A673 (cell line): ENCODE measurements around the gene VARS1.

Experiments
- EZH2 ChIP-seq: fragments of 200-600 bp; sonication (generic); IDR thresholded peaks from 2 replicates; pipeline ENCODE4 v1.6.1; 2017; ENCODE audit warnings: borderline replicate concordance, low read depth, mild to moderate bottlenecking, mixed read lengths, antibody characterized with exemption, low read length; ENCODE audit not compliant: poor library complexity, severe bottlenecking
- TF ChIP-seq, protein P1 (sequence below): fragments of 300-800, 200-600 bp; sonication (generic); conservative IDR thresholded peaks from 2 replicates; pipeline ENCODE4 v1.5.1; 2017; ENCODE audit warnings: low read depth, mild to moderate bottlenecking, antibody characterized with exemption, low read length, moderate library complexity, mixed read lengths

DNA sequence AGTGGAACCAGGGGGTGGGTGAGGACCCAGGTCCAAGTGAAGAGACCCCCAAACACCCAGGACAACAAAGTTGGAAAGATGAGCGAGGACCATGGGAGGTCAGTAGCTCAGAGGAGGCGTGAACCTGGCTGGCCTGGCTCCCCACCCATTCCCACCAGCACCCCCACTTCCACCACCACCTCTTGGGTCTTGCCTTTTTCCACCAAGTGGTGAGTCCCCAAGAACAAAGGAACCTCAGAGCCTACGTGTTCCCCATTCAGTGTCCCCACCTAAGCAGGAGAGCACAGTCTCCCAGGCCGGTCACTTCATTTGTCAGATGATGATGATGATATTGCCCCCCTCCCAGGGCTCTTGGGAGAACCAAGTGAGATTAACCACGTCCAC lies 17.9 kb downstream of the VARS1 start:
- TF ChIP-seq, protein P1, sequence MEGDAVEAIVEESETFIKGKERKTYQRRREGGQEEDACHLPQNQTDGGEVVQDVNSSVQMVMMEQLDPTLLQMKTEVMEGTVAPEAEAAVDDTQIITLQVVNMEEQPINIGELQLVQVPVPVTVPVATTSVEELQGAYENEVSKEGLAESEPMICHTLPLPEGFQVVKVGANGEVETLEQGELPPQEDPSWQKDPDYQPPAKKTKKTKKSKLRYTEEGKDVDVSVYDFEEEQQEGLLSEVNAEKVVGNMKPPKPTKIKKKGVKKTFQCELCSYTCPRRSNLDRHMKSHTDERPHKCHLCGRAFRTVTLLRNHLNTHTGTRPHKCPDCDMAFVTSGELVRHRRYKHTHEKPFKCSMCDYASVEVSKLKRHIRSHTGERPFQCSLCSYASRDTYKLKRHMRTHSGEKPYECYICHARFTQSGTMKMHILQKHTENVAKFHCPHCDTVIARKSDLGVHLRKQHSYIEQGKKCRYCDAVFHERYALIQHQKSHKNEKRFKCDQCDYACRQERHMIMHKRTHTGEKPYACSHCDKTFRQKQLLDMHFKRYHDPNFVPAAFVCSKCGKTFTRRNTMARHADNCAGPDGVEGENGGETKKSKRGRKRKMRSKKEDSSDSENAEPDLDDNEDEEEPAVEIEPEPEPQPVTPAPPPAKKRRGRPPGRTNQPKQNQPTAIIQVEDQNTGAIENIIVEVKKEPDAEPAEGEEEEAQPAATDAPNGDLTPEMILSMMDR, result no peak
- TF ChIP-seq EZH2, result no peak
